H9 (cell line): ENCODE data around the gene TEX264. TPM values are rescaled to one million over a fixed set of nuclear protein-coding genes. Genes with fewer than 3 reads are reported as not detected.

Experiments
- DNase-seq: peaks from one replicate; pipeline ENCODE4 v3.0.0-alpha.2; 2017
- H2AFZ ChIP-seq: one replicate; pipeline ENCODE4 v1.6.1; 2013; ENCODE audit warnings: mild to moderate bottlenecking, low read length, control low read depth, moderate library complexity
- H2AK5ac ChIP-seq: 2 replicates; pipeline ENCODE4 v1.6.1; 2013; ENCODE audit warnings: low read length, control low read depth, mixed read lengths; ENCODE audit not compliant: insufficient read length
- H2BK120ac ChIP-seq: one replicate; pipeline ENCODE4 v1.6.1; 2013; ENCODE audit warnings: low read depth, mild to moderate bottlenecking, low read length, control low read depth, inconsistent platforms; ENCODE audit not compliant: poor library complexity, severe bottlenecking
- H2BK12ac ChIP-seq: 2 replicates; pipeline ENCODE4 v1.6.1; 2013; ENCODE audit warnings: low read length, control low read depth, mixed read lengths, low read depth; ENCODE audit not compliant: insufficient read length
- H2BK15ac ChIP-seq: 2 replicates; pipeline ENCODE4 v1.6.1; 2013; ENCODE audit warnings: low read depth, low read length, control low read depth
- H2BK20ac ChIP-seq: one replicate; pipeline ENCODE4 v1.6.1; 2013; ENCODE audit warnings: low read depth, mild to moderate bottlenecking, low read length, control low read depth, inconsistent platforms; ENCODE audit not compliant: poor library complexity, severe bottlenecking
- H2BK5ac ChIP-seq: 2 replicates; pipeline ENCODE4 v1.6.1; 2013; ENCODE audit warnings: low read length, control low read depth, mixed read lengths; ENCODE audit not compliant: insufficient read length
- H3K14ac ChIP-seq: 2 replicates; pipeline ENCODE4 v1.6.1; 2013; ENCODE audit warnings: low read length, control low read depth; ENCODE audit not compliant: insufficient read depth
- H3K18ac ChIP-seq: 2 replicates; pipeline ENCODE4 v1.6.1; 2013; ENCODE audit warnings: low read depth, mild to moderate bottlenecking, mixed read lengths, low read length, control low read depth; ENCODE audit not compliant: insufficient read length
- H3K23ac ChIP-seq: 2 replicates; pipeline ENCODE4 v1.6.1; 2013; ENCODE audit warnings: low read length, control low read depth, mixed read lengths, low read depth; ENCODE audit not compliant: insufficient read length
- H3K23me2 ChIP-seq: 2 replicates; pipeline ENCODE4 v1.6.1; 2013; ENCODE audit warnings: low read depth, mild to moderate bottlenecking, mixed read lengths, low read length, control low read depth; ENCODE audit not compliant: insufficient read length, poor library complexity, severe bottlenecking
- H3K27ac ChIP-seq: 2 replicates; pipeline ENCODE4 v1.5.1; 2013; ENCODE audit warnings: low read length, control low read depth, mixed read lengths, low read depth; ENCODE audit not compliant: insufficient read length
- H3K27me3 ChIP-seq: 2 replicates; pipeline ENCODE4 v1.6.1; 2013; ENCODE audit warnings: low read length, control low read depth, inconsistent platforms; ENCODE audit not compliant: insufficient read depth
- H3K4ac ChIP-seq: 2 replicates; pipeline ENCODE4 v1.6.1; 2013; ENCODE audit warnings: low read depth, mild to moderate bottlenecking, control low read depth, inconsistent platforms, low read length, moderate library complexity
- H3K4me1 ChIP-seq: 2 replicates; pipeline ENCODE4 v1.6.1; 2013; ENCODE audit warnings: low read length, control low read depth, inconsistent platforms; ENCODE audit not compliant: insufficient read depth
- H3K4me2 ChIP-seq: 2 replicates; pipeline ENCODE4 v1.6.1; 2013; ENCODE audit warnings: low read length, control low read depth, mixed read lengths; ENCODE audit not compliant: insufficient read length, insufficient read depth
- H3K56ac ChIP-seq: 2 replicates; pipeline ENCODE4 v1.6.1; 2013; ENCODE audit warnings: low read depth, mild to moderate bottlenecking, mixed read lengths, low read length, control low read depth; ENCODE audit not compliant: insufficient read length
- H3K79me1 ChIP-seq: 2 replicates; pipeline ENCODE4 v1.6.1; 2013; ENCODE audit warnings: low read depth, mild to moderate bottlenecking, moderate library complexity, low read length, control low read depth, inconsistent platforms; ENCODE audit not compliant: insufficient read depth, poor library complexity, severe bottlenecking
- H3K79me2 ChIP-seq: 2 replicates; pipeline ENCODE4 v1.6.1; 2013; ENCODE audit warnings: low read length, control low read depth, inconsistent platforms; ENCODE audit not compliant: insufficient read depth
- H3K9ac ChIP-seq: 2 replicates; pipeline ENCODE4 v1.6.1; 2013; ENCODE audit warnings: low read length, control low read depth, mixed read lengths; ENCODE audit not compliant: insufficient read length; ENCODE audit errors: extremely low read depth
- H3K9me3 ChIP-seq: one replicate; pipeline ENCODE4 v1.6.1; 2013; ENCODE audit warnings: low read depth, low read length, inconsistent platforms; ENCODE audit not compliant: control insufficient read depth
- H3T11ph ChIP-seq: one replicate; pipeline ENCODE4 v1.6.1; 2013; ENCODE audit warnings: mild to moderate bottlenecking, low read length, control low read depth, inconsistent platforms
- H4K20me1 ChIP-seq: one replicate; pipeline ENCODE4 v1.6.1; 2013; ENCODE audit not compliant: control insufficient read depth, insufficient read length, insufficient read depth
- H4K5ac ChIP-seq: 2 replicates; pipeline ENCODE4 v1.6.1; 2013; ENCODE audit warnings: low read depth, mild to moderate bottlenecking, mixed read lengths, low read length, control low read depth; ENCODE audit not compliant: insufficient read length
- H4K8ac ChIP-seq: replicated peaks from 2 replicates; pipeline ENCODE4 v1.6.1; 2013; ENCODE audit warnings: low read length, control low read depth, mixed read lengths, low read depth; ENCODE audit not compliant: insufficient read length
- H4K91ac ChIP-seq: 2 replicates; pipeline ENCODE4 v1.6.1; 2013; ENCODE audit warnings: low read depth, mild to moderate bottlenecking, moderate library complexity, mixed read lengths, low read length, control low read depth; ENCODE audit not compliant: insufficient read length
- H3K27ac Mint-ChIP-seq, 3 experiments: 2 replicates in 2 of 3; 3 replicates in 1 of 3; pipeline ENCODE4 v1.8.0; 2020 to 2021; ENCODE audit warnings: mixed read lengths in 3 of 3, mild to moderate bottlenecking in 1 of 3, moderate library complexity in 1 of 3
- H3K27me3 Mint-ChIP-seq: 2 replicates; pipeline ENCODE4 v1.8.0; 2021; ENCODE audit warnings: low read depth, mild to moderate bottlenecking, moderate library complexity, mixed read lengths
- H3K36me3 Mint-ChIP-seq, 3 experiments: 2 replicates in 2 of 3; 3 replicates in 1 of 3; pipeline ENCODE4 v1.8.0; 2020 to 2021; ENCODE audit warnings: low read depth in 3 of 3, mixed read lengths in 3 of 3; ENCODE audit not compliant: insufficient read depth in 1 of 3
- H3K4me1 Mint-ChIP-seq, 2 experiments: 2 replicates each; pipeline ENCODE4 v1.8.0; 2020; ENCODE audit warnings: mixed read lengths in 2 of 2
- H3K4me3 Mint-ChIP-seq, 2 experiments: 2 replicates in 1 of 2; 3 replicates in 1 of 2; pipeline ENCODE4 v1.8.0; 2020 to 2021; ENCODE audit warnings: mild to moderate bottlenecking in 2 of 2, mixed read lengths in 2 of 2, moderate library complexity in 1 of 2
- H3K9me3 Mint-ChIP-seq, 2 experiments: 2 replicates in 1 of 2; 3 replicates in 1 of 2; pipeline ENCODE4 v1.8.0; 2020; ENCODE audit warnings: mild to moderate bottlenecking in 2 of 2, mixed read lengths in 2 of 2, moderate library complexity in 1 of 2
- WGBS: extraction: QIAGEN DNeasy Blood & Tissue Kit; methylation state at CpG from one replicate; pipeline ENCODE4 v1.1.7; 2013; ENCODE audit warnings: missing lambda C conversion rate, low lambda C conversion rate, mixed read lengths; ENCODE audit not compliant: insufficient read length; ENCODE audit errors: extremely low coverage; 5-methylcytosine and 5-hydroxymethylcytosine counted together
- total RNA-seq: library from RNA; stranded (reverse); gene quantifications from 2 replicates; pipeline ENCODE4 v1.2.1, GENCODE V29; 2021
- TF ChIP-seq, protein P1 (sequence below): fragments of 200-600 bp; sonication (generic); conservative IDR thresholded peaks from 3 replicates; pipeline ENCODE4 v1.8.0; 2021; ENCODE audit warnings: antibody characterized with exemption, mild to moderate bottlenecking

TEX264 gene
- total RNA-seq, 1 experiment from 2014 or later = 17.3 TPM

DNA sequence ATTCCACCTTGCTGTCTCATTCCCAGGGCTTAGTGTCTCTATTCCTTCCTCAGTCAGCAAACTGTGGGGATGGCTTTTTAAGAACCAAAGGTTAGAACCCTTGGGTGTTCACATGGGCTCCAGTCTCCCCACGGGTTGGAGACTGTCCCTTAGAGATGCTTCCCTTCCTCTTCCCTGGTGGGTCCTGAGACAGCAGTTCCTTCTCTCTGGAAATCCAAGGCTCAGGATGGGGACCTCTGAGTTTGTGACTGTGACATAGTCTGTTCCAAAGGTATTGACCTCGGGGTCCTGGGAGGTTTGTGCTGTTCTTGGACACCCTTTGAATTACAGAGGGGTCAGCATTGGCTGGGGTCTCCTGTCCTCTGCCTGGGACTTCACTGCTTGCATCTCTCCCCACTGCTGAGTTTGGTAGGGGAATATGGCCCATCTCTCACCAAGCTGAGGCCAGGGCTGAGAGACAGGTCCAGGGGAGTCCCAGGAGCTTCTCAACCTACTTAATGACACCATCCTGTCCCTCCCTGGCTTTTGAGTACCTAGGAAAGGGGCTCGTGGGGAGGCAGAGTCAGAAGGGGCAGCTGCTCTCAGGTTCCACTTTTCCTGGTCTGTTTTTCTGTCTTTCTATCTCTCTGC lies 37.3 kb downstream of the TEX264 start:
- Histone ChIP-seq H3K56ac (no peak overlapping the region), H4K20me1 (no peaks in the 10 kb centered on the region), H3K23me2 (peaks cover 7% of the 10 kb centered on the region), H4K5ac (no peak overlapping the region), H2BK120ac (no peak overlapping the region), H3K79me1 (no peaks in the 10 kb centered on the region), H2BK20ac (no peak overlapping the region), H2BK15ac (no peak overlapping the region), H2AK5ac (no peak overlapping the region), H2AFZ (no peak overlapping the region), H3K14ac (no peak overlapping the region), H3K4ac (no peak overlapping the region), H3K79me2 (no peaks in the 10 kb centered on the region), H3K27me3 (peaks cover 17% of the 10 kb centered on the region; the same call in 1 of the 2 replicates), H4K8ac (no peak overlapping the region), H2BK12ac (no peak overlapping the region), H3T11ph (no peak overlapping the region), H3K4me1 (no peaks in the 10 kb centered on the region), H3K4me2 (no peak overlapping the region), H3K9ac (no peak overlapping the region), H2BK5ac (no peak overlapping the region), H3K18ac (no peak overlapping the region), H3K9me3 (no peaks in the 10 kb centered on the region), H3K27ac (no peak overlapping the region), H4K91ac (no peak overlapping the region), H3K23ac (no peak overlapping the region)
- H3K9me3 Mint-ChIP-seq = no peaks in the 10 kb centered on the region; a peak in 1 of 5 replicates
- no peaks in the 10 kb centered on the region for H3K36me3 Mint-ChIP-seq
- peaks cover 35% of the 10 kb centered on the region for H3K27me3 Mint-ChIP-seq
- H3K4me1 Mint-ChIP-seq = peaks cover 14 to 36% of the 10 kb centered on the region in 2 experiments
- DNase-seq = peak; percentile 9
- WGBS = no CpG with 5 or more reads among the region's 3 CpGs
- H3K27ac Mint-ChIP-seq = no peak overlapping the region
- H3K4me3 Mint-ChIP-seq = peak overlapping the region; percentile 69 to 90; a peak in 4 of 5 replicates
- TF ChIP-seq, protein P1, sequence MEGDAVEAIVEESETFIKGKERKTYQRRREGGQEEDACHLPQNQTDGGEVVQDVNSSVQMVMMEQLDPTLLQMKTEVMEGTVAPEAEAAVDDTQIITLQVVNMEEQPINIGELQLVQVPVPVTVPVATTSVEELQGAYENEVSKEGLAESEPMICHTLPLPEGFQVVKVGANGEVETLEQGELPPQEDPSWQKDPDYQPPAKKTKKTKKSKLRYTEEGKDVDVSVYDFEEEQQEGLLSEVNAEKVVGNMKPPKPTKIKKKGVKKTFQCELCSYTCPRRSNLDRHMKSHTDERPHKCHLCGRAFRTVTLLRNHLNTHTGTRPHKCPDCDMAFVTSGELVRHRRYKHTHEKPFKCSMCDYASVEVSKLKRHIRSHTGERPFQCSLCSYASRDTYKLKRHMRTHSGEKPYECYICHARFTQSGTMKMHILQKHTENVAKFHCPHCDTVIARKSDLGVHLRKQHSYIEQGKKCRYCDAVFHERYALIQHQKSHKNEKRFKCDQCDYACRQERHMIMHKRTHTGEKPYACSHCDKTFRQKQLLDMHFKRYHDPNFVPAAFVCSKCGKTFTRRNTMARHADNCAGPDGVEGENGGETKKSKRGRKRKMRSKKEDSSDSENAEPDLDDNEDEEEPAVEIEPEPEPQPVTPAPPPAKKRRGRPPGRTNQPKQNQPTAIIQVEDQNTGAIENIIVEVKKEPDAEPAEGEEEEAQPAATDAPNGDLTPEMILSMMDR = no peak
